Stimulated activated CD4-positive, alpha-beta T cell treated with anti-CD3 and anti-CD28 coated beads, Interleukin-2, amount 100 ng/mL, for 48 hours (primary cell): ENCODE data around the gene THRSP.
A peak's percentile ranks its signal among the peaks of the same experiment; 100 is the strongest.
"Not testable (repeated sequence)": the region's sequence is repeated elsewhere in the genome, so short reads cannot be mapped to it uniquely, and the experiment has no call there.

Experiments used
- DNase-seq, 2 donors: peaks; one replicate each; pipeline ENCODE4 v3.0.0-alpha.2; 2020

THRSP gene

DNA sequence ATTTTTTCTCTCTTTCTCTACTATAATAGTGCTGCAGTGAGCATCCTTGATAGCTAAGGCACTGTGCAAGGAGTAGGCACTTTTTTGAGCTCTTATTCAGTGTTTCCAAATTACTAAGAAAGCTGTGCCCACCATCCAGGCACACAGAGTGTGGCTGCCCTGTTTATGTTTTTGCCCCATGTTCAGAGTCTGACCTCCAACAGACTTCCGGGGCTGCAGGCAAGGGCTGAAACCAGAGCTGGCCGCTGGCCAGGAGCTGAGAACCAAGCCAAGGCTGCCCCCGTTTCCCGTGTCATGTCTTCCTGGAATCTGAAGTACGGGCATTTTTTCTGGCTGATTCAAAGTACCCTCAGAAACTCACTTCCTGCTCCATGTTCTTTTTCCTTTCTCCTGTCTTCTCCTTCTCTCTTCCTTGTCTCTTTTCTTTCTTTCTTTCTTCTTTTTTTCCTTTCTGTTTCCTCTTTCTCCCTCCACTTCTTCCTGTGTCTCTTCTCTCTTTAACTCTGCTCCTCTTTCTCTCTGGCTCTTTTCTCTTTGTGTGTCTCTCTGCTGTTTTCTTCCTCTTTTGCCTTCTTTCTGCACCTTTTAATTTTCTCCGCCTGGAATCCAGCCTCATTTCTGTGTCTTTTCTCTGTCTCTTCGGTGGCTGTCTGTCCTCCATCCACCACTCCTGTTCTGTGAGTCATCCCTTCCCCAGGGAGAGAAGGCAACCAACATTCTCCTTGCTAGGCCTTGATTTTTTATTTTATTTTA, 23.6 kb upstream of the THRSP start:
- peak; percentile 23 to 34 for DNase-seq

DNA sequence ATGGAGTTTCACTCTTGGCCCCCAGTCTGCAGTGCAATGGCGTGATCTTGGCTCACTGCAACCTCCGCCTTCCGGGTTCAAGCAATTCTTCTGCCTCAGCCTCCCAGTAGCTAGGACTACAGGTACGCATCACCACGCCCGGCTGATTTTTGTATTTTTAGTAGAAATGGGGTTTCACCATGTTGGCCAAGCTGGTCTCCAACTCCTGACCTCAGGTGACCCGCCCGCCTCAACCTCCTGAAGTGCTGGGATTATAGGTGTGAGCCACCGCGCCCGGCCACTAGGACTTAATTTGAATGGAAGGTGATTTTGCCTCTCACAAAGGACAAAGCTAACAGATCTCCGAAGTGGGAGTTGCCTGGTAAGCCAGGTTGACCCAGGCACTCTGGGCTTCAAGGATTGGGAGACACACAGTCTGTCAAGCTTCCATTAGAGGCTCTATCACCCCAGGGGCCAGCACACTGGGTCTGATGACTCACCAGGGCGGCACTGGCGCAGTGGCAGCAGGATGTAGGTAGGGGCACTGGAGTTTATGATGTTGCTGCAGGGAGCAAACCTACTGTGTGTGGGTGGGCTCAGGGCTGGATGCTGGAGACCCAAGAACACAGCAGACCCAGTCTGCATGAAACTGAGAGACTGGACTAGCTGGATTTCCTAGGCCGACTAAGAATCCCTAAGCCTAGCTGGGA, 22.8 kb upstream of the THRSP start:
- DNase-seq: no peak

DNA sequence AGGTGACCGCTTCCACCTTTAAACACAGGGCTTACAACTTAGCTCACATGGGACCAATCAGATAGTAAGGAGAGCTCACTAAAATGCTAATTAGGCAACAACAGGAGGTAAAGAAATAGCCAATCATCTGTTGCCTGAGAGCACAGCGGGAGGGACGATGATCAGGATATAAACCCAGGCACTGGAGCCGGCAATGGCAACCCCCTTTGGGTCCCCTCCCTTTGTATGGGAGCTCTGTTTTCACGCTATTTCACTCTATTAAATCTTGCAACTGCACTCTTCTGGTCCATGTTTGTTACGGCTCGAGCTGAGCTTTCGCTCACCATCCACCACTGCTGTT, 22.3 kb upstream of the THRSP start:
- not testable (repeated sequence) for DNase-seq

GRCh38 chr11:78041843-78042440, 21.7 kb upstream of the THRSP start:
- no peak for DNase-seq

DNA sequence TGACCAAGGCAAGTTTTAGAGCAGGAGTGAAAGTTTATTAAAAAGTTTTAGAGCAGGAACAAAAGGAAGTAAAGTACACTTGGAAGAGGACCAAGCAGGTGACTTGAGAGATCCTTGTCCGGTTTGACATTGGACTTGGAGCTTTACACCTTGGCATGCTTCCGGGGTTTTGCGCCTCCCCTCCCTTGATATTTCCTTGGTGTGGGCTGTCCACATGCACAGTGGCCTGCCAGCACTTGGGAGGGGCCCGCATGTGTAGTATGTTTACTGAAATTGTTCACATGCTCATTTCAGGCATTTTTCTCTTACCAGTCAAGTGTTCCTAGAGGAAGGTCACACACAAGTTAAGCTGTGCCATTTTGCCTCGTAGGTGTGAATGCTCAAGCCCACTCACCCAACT, 19.0 kb upstream of the THRSP start:
- no peak for DNase-seq

DNA sequence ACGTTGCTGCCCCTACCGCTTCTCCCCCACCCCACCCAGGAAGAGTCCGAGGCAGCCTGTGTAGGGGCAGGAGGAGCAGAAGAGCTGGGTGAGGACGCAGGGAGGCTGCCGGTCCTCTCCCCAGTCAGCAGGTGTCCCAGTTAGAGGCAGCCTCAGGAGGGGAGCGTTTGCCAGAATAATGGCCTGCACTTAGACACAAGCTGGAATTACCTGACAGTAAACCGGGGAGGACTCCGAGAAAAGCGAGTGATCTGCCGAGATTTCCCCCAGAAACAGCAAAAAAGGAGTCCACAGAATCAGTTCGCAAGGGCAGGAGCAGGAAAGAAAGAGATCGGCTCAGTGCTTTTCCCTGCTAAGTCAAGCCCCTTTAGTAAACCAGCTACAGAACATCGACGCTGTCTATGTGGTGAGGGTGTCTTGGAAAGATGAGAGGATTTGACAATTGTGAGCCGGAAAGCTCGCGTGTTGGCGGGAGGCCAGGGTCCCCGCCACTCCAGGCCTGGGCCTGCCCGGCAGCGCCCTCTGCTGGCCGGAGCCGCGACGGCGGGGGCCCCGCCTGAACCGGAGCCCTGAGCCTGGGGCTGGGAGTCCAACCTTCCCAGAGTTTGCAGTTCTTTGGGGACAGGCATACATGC, 17.7 kb upstream of the THRSP start:
- peak; percentile 79 to 87 for DNase-seq

GRCh38 chr11:78046486-78046854, 17.2 kb upstream of the THRSP start:
- DNase-seq: no peak

- DNase-seq: no peak
These were observed 15.1 kb upstream of the THRSP start for GRCh38 chr11:78048561-78048960.

GRCh38 chr11:78049348-78049747, 14.3 kb upstream of the THRSP start:
- no peak for DNase-seq

GRCh38 chr11:78050964-78051831, 12.5 kb upstream of the THRSP start:
- no peak for DNase-seq

GRCh38 chr11:78054971-78055370, 8.7 kb upstream of the THRSP start:
- DNase-seq: no peak

GRCh38 chr11:78056093-78056492, 7.6 kb upstream of the THRSP start:
- no peak for DNase-seq

GRCh38 chr11:78057462-78058055, 6.1 kb upstream of the THRSP start:
- no peak for DNase-seq

DNA sequence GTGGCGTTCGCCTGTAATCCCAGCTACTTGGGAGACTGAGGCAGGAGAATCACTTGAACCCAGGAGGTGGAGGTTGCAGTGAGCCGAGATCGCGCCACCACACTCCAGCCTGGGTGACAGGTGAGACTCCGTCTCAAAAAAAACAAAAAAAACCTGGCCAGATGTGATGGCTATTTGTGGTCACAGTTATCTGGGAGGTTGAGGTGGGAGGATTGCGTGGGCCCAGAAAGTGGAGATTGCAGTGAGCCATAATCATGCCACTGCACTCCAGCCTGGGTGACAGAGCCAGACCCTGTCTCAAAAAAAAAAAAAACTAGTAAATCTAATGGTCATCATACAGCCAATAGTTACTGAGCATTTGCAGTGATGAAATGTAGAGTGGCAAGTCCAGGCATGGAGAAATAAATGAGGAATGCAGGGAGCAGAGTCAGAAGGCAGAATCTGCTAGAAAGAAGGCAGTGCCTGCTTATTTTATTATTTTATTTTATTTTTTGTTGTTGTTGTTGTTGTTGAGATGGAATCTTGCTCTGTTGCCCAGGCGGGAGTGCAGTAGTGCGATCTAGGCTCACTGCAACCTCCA, 3.8 kb upstream of the THRSP start:
- DNase-seq: not testable (repeated sequence)

GRCh38 chr11:78060533-78060932, 3.1 kb upstream of the THRSP start:
- no peak for DNase-seq

GRCh38 chr11:78061088-78061920, 2.4 kb upstream of the THRSP start:
- DNase-seq: no peak

DNA sequence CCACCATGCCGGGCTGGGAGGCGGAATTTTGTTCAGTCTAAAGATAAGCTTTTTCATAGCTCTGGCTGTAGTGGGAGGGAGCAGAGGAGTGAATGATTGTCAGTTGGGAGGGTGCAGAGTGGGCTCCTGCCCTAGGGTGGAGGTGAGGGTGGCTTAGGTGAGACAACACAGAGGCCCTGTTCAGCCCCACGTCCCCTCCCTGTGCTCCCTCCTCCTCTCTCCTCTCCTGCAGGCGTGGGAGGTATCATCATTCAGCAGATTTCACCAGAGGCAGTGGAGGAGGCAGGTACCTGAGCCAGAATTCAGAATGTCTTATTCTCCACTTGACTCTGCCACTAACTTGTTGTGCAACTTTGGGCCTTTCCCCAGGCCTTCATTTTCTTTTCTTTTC, 1.7 kb upstream of the THRSP start:
- DNase-seq: no peak

DNA sequence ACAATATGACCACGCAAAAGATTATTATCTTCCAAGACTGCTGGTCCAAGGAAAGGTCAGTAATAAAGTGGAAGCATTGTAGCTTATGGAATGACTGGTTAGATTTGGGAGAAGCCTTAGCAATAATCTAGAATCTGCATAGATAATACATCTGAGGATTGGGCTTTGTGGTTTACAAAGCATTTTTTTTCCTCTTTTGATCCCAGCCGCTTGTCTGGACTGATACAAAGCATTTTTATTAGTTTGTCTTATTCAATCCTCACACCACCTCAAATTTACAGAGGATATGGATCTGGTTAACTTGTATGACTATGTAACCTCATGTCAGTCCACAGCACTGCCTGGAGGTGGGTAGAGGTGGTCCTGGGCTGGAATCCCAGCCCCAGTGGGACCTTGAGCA, 990 bp upstream of the THRSP start:
- DNase-seq: no peak

GRCh38 chr11:78065203-78065602, 1.5 kb downstream of the THRSP start:
- DNase-seq: no peak

GRCh38 chr11:78066471-78066870, 2.8 kb downstream of the THRSP start:
- DNase-seq: no peak

DNA sequence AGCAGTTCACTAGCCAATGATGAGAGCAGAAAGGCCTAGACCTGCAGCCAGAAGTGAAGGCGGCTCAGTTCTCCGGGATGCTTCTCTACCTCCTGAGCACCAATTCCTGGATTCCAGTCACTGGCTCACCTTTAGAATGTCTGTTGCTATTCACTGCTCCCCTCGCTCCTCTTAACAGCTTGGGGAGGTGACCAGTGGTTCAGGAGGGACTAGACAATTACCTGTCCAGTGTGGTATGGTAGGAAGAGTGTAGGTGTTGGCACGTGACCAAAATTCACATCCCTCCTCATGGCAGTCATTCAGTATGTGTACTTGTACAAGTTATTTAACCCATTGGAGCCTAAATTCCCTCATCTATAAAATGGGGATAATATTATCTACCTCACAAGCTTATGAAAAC, 4.0 kb downstream of the THRSP start:
- no peak for DNase-seq
